ENCODE measurements around the gene SRCIN1.

DNA sequence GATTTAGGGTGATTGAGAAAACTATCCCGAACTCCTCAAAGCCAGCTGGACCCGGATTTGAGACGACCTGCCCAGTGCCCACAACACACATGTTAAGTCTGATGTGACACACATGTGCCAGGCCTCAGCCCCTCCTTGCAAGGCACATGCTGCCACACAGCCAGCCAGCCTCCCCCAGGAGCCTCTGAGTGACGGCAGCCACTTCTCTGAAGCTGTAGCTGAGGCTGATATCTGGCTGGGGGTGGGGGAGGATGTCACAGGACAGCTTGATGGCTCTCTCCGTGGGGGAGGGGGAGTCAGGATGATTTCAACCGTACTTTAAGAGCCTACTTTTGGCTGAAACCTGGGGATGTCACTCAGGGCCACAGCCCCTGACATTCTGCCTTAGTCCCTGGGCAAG lies 40.9 kb downstream of the SRCIN1 start:
- TF ChIP-seq, protein P1, sequence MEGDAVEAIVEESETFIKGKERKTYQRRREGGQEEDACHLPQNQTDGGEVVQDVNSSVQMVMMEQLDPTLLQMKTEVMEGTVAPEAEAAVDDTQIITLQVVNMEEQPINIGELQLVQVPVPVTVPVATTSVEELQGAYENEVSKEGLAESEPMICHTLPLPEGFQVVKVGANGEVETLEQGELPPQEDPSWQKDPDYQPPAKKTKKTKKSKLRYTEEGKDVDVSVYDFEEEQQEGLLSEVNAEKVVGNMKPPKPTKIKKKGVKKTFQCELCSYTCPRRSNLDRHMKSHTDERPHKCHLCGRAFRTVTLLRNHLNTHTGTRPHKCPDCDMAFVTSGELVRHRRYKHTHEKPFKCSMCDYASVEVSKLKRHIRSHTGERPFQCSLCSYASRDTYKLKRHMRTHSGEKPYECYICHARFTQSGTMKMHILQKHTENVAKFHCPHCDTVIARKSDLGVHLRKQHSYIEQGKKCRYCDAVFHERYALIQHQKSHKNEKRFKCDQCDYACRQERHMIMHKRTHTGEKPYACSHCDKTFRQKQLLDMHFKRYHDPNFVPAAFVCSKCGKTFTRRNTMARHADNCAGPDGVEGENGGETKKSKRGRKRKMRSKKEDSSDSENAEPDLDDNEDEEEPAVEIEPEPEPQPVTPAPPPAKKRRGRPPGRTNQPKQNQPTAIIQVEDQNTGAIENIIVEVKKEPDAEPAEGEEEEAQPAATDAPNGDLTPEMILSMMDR (conservative IDR thresholded peaks at IDR 0.05), result no peak
- TF ChIP-seq EZH2 (IDR thresholded peaks at IDR 0.05; ENCODE audit: low read depth), result no peak

Data from PC-9 (cell line).